GM18508 (cell line): ENCODE results near the gene TARBP1.
"Not testable (repeated sequence)": the region's sequence is repeated elsewhere in the genome, so short reads cannot be mapped to it uniquely, and the experiment has no call there.

Experiments
- ATAC-seq: cut with Tn5 transposase; IDR thresholded peaks from one replicate; pipeline ENCODE4 v1.9.1; 2021; ENCODE audit warnings: moderate number of reproducible peaks; ENCODE audit not compliant: insufficient read depth, unreplicated experiment

The TARBP1 gene

GRCh38 chr1:234438579-234438978, 40.4 kb downstream of the TARBP1 start:
- no peak for ATAC-seq

DNA sequence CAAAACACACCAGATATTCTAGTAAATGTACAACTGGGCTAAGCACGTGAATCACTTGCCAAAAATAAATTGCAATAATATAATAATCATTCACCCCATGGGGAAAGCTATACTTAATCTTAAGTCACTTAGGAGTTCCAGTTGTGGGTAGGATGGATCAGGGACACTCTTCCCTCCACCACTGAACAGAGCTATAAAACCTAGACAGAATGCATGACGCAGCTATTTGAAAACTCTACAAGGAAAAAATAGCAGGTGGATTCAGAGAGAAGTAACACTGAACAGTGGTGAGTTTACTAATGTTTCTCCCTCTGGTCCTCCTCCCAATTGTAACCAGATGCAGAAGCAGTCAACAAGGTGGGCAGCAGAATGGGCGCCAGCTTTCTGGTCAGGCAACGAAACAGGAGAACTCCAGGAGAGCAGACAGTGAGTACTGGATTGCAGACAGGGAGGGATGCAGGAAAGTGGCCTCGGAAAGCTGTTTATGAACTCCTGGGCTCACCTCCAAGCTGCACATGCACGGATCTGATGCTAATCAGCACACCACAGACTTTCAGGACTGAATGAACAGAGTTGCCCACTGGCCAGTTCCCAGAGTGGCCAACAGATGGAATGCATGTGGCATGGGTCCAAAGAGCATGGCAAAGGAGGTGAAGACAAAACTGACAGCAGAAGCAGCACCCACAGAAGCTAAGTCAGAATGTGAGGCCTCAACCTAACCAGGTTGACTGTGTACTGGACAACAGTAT, 41.4 kb downstream of the TARBP1 start:
- ATAC-seq, result no peak

DNA sequence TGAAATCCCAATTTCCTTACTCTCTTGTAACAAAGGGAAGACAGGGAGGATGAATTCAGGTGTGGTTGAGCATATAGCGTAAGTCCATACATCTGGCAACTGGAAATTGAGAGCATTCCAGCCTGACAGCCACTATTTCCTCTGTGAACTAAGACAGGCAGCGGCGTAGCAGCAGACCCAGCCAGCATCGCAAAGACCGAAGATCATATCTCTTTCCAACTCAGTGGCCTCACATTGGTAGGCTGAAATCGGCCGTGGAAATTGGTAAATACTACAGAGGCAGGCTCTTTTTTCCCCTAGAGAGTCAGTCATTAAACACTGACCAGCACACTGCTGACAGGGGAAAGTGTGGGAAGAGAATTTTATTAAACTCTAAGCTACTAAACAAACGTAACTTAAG, 43.4 kb downstream of the TARBP1 start:
- ATAC-seq, result no peak

DNA sequence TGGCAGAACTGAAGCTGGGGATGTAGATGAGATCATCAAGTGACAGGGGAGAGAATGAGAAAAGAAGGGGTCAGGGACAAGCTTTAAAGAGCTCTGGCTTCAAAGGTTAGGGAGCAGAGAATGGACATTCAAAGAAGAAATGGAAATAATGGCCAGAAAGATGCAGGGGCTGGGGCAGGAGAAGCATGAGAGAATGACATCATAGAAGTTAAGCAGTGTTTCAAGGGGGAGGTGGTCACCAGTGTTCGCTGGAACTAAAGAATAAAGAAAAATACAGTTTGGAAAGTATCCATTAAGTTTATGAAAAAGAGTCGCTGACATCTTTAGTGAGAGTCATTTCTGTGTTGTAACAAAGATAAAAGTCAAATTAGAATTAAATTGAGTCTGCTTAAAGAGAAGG, 44.3 kb downstream of the TARBP1 start:
- no peak for ATAC-seq

DNA sequence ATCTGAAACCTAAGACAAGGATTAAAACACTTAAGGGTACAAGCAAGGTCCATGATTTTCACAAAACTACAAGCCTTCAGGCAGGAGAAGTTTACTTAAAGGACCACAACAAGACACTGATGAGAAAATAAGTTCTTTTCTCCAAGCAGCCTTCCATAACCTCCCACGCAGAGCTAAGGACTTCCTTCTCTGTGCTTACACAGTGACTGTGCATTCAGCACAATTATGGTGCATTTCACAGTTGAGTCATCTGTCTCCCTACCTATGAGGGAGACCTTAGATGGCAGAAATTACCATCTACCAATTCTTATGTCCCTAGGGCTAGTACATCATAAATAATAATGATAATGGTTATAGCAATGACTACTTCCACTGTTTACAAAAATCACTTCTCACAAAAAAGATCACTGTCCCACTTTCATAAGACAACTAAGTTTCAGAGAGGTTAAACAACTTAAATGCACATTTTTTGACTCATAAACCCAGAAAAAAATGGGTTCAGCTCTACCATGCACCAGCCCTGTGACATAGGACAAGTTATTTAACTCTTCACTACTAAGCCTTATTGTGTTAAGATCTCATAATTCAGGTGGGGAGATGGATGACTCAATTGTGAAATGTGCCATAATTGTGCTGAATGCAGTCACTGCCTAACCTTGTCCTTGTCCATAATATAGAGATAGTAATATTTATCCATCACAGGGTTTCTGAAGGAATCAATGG, 45.3 kb downstream of the TARBP1 start:
- no peak for ATAC-seq

- ATAC-seq, result no peak
Observed at GRCh38 chr1:234431255-234431654, 47.7 kb downstream of the TARBP1 start.

- ATAC-seq, result no peak
Observed at GRCh38 chr1:234430691-234431090, 48.3 kb downstream of the TARBP1 start.

DNA sequence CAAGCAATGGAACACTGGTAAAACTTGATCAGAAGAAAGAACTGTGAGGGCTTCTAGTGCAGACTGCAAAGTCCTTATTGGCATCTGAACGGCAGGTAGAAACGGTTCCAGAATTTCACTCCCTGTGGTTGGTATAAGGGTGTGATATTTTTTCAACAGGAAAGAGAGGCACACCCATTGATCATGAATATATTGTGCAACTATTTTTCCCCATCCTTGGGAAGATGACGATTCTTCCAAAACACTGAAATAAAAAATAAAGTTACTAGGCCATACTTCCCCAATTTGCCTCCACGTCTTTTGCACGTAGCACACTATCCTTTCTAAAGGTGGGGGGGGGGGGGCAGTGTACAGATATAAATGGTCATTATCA, 49.6 kb downstream of the TARBP1 start:
- ATAC-seq, result no peak

DNA sequence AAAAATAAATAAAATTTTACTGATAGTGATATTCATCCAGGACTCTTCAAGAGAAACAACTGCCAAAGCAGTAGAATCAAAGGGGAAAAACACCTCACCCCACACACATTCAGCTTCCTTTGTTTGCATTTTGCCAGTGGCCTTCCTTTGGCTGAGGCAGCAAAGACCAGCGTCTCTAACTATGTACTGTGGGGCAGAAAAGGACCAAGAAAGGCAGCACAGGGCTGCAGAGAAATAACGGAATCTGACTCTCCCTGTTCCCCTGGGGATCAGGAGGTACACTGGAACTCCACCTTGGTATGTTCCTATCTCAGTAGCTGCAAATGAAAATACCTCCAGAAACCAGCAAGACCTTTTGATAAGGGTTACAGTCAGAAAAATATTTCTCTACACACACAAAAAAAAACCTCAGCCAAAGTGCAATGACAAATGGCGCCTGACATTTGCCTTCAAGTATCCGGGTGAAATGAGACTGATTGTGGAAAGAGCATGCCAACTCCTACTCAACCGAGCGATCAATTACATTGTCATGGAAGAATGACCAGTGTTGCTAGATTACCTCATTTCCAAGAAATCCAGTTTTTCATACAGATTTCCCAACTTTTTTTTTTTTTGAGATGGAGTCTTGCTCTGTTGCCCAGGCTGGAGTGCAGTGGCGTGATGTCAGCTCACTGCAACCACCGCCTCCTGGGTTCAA, 50.9 kb downstream of the TARBP1 start:
- ATAC-seq, result no peak

GRCh38 chr1:234413990-234414389, 65.0 kb downstream of the TARBP1 start:
- ATAC-seq, result no peak

GRCh38 chr1:234413485-234413884, 65.5 kb downstream of the TARBP1 start:
- no peak for ATAC-seq

DNA sequence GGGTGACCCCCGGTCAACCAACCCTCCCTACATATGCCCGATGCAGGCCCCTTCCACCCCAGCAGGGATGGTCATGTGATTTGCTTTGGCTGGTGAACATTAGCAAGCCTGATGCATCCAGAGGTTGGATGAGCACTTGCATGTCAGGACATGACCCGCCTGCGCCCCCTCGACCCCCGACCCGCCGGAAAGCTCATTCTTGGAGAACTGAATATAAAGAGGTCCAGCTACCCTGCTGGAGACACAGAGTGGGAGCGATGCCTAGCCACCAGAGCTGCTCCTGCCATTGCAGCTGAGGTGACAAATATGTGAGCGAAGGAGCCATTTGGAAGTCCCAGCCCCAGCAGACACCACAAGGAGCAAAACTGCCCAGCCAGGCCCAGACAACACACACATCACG, 66.1 kb downstream of the TARBP1 start:
- ATAC-seq, result no peak

GRCh38 chr1:234409328-234409727, 69.7 kb downstream of the TARBP1 start:
- no peak for ATAC-seq

DNA sequence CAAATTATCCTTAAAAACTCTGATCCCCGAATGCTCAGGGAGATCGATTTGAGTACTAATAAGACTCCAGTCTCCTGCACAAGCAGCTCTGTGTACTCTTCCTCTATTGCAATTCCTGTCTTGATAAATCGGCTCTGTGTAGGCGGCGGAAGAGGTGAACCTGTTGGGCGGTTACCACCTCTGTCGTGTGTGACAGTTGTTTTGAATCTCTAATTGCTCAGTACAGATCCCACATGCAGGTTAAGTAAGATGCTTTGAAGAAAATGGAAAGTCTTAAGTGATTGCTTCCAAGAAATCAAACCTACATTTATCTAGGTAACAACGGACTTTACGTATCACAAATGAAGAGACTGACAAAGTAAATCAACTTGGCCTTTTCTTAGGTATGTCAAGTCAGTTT, 70.2 kb downstream of the TARBP1 start:
- ATAC-seq, result no peak

GRCh38 chr1:234406871-234407270, 72.1 kb downstream of the TARBP1 start:
- ATAC-seq, result no peak

DNA sequence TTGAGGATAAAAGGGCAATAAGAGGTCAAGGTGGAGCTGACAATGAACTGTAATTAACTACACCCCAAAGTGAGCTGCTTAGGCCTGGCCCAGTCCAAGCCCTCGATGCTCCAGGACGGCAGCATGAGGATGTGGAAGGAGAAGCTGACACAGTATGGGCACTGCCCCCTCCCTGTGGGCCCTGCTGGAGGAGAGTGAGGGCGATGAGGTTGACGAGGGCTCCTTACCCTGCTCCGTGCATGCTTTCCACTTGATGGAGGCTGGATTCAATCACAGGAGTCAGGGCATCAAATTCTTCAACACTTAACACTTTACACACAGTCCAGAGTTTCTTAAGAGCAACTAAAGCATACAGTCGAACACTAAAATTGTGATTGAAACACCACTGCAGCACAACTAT, 73.3 kb downstream of the TARBP1 start:
- ATAC-seq, result no peak

- ATAC-seq, result no peak
Observed at GRCh38 chr1:234402939-234403338, 76.0 kb downstream of the TARBP1 start.

DNA sequence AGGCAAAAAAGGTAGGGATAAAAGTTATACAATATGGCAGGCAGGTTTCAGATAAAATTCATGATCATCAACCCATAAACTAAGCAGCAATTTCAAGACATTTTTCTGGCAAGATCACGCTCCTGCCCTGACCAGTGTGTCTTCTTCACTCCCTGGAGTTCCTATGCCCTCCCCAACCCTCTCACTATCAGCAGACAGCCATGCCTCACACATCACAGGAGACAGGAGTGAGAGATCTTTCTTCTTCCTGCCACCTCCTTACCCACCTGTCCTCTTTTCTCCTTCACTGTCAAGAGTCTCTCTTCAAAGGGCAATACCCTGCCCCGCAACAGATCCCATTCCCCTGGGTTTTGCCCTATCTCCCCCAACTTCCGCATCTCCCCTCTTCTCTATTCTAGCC, 77.3 kb downstream of the TARBP1 start:
- no peak for ATAC-seq

GRCh38 chr1:234400773-234401172, 78.2 kb downstream of the TARBP1 start:
- no peak for ATAC-seq

- ATAC-seq, result not testable (repeated sequence)
Observed at GRCh38 chr1:234399515-234399914, 79.5 kb downstream of the TARBP1 start.

DNA sequence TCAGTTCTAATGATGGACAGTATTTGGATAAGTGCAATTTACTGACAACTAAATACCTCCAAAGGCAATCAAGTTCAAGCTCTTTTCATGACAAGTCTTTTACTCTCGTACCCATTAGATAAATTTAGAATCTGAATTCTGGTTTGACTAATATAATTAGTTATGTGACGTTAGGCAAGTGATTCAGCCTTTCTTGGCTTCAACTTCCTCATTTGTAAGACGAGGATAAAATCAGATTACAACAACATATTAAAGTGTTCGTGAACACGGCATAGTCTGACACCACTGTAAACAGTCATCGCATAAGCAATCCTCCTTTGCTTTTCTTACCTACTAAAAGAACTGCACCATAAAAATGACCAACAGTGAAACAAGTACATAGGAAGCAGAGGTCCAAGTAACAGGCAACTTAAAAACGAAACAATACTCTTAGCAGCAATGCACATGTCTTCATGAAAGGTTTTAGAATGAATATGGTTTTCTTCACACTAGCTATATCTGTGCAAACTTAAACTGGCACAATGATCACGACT, 80.1 kb downstream of the TARBP1 start:
- peak; percentile 43 for ATAC-seq
